Measurements from ENCODE around the gene FGFBP2.

The FGFBP2 gene

GRCh38 chr4:15912961-15913630 lies 49.9 kb downstream of the FGFBP2 start:
- Histone ChIP-seq H3K4me1 (ENCODE audit: control insufficient read depth, insufficient read depth, low read length) (no peaks in the 10 kb centered on the region), H3K9me3 (ENCODE audit: control insufficient read depth, insufficient read depth, low read length) (peaks cover 3% of the 10 kb centered on the region; the same call in 1 of the 2 replicates), H3K27ac (ENCODE audit: low read depth, low read length) (no peak overlapping the region), H3K9ac (ENCODE audit: low read depth, low read length) (no peak overlapping the region), H3K27me3 (ENCODE audit: control insufficient read depth, insufficient read depth, low read length) (no peaks in the 10 kb centered on the region), H3K4me3 (ENCODE audit: low read depth, low read length) (no peak overlapping the region), H3K36me3 (ENCODE audit: control insufficient read depth, insufficient read depth, low read length) (no peaks in the 10 kb centered on the region)

GRCh38 chr4:15912236-15912635 lies 50.7 kb downstream of the FGFBP2 start:
- no peak overlapping the region for H3K27ac ChIP-seq (ENCODE audit: low read depth, low read length)
- H3K4me1 ChIP-seq (ENCODE audit: control insufficient read depth, insufficient read depth, low read length): no peaks in the 10 kb centered on the region
- H3K4me3 ChIP-seq (ENCODE audit: low read depth, low read length): no peak overlapping the region
- no peaks in the 10 kb centered on the region for H3K36me3 ChIP-seq (ENCODE audit: control insufficient read depth, insufficient read depth, low read length)
- H3K27me3 ChIP-seq (ENCODE audit: control insufficient read depth, insufficient read depth, low read length): no peaks in the 10 kb centered on the region
- H3K9me3 ChIP-seq (ENCODE audit: control insufficient read depth, insufficient read depth, low read length): 0 out of 2 replicates have a peak, but pooled peaks cover 3% of the 10 kb centered on the region
- no peak overlapping the region for H3K9ac ChIP-seq (ENCODE audit: low read depth, low read length)
